NT2/D1 (cell line): Measurements from ENCODE around the gene PAH.

ENCODE experiments used
- SUZ12 ChIP-seq: IDR thresholded peaks from 2 replicates; pipeline ENCODE4 v1.6.1; 2011; ENCODE audit not compliant: insufficient read length, insufficient read depth; ENCODE audit errors: extremely low read depth
- ZNF274 ChIP-seq: IDR thresholded peaks from 2 replicates; pipeline ENCODE4 v1.6.1; 2011; ENCODE audit warnings: mild to moderate bottlenecking, low read depth, low read length

- TF ChIP-seq ZNF274 = no peak
- TF ChIP-seq SUZ12 = no peak
Measured at GRCh38 chr12:102806110-102806509, 110.9 kb downstream of the PAH start.
